Heart left ventricle (tissue), 13 donors: ENCODE measurements around the gene MAGEA9B.

ENCODE experiments used
- CTCF ChIP-seq, 12 donors: fragments of 200-600 bp; sonication (generic) in 4 of 12; IDR thresholded peaks; one replicate each; pipeline versions ENCODE4 v1.5.0 to v1.8.0; 2018 to 2022; ENCODE audit warnings: antibody characterized with exemption in 12 of 12, mild to moderate bottlenecking in 5 of 12
- POLR2A ChIP-seq, 2 donors: fragments of 450-650 bp; IDR thresholded peaks; one replicate each; pipeline ENCODE4 v1.6.1; 2017; ENCODE audit warnings: antibody characterized with exemption in 2 of 2, mild to moderate bottlenecking in 2 of 2, moderate library complexity in 2 of 2
- donor health status: ischemic (EF 13 %, LVEDD 7.1; RV severe dilation, severe dysfunction).
- donor health status: DM: no; HTN: yes; CAD: no.
- donor health status: DM: no; HTN: no; CAD: no.
- donor health status: ischemic (EF 25% LVEDD 6.9; RV normal size, moderate dysfunction).
- donor health status: ischemic (EF 25% LVEDD 5.7; RV mildly dilated, moderate dysfunction).
- donor health status: ischemic (EF 35%, LVEDD 5.7; RV mildly dilated, moderate dysfunction).
- donor health status: nonischemic (EF 11% LVEDD 7.7; RV severe dilation, severe dysfunction).
- donor health status: DM: yes; HTN: yes; CAD: no.
- donor health status: PGD.
- donor health status: ischemic (EF 29% LVEDD 5.4; RV normal size, mild dysfunction).
- donor health status: nonischemic (EF 23%, LVEDD 6.1; RV moderate dilation, normal function).

- TF ChIP-seq CTCF (IDR thresholded peaks at IDR 0.05) = no peak
- TF ChIP-seq POLR2A (IDR thresholded peaks at IDR 0.05) = no peak
Measured at GRCh38 chrX:149628768-149629167, 41.5 kb upstream of the MAGEA9B start.
